Body of pancreas (tissue), 4 donors: ENCODE data around the gene CLDN11. TPM values are rescaled to one million over a fixed set of nuclear protein-coding genes. Genes with fewer than 3 reads are reported as not detected.

ENCODE experiments used
- ATAC-seq: fragments of 150-250 bp; one replicate; pipeline ENCODE4 v1.9.1; 2016
- DNase-seq, 4 donors: peaks; one replicate each; pipeline ENCODE4 v3.0.0-alpha.2; 2019
- H3K27ac ChIP-seq, 4 donors: fragments of 200-600 bp; sonication (generic); 1 replicate in 3 of 4; 2 replicates in 1 of 4; pipeline versions ENCODE4 v1.5.1 to v1.6.1; 2016 to 2019; ENCODE audit warnings: mild to moderate bottlenecking in 1 of 4, mixed read lengths in 1 of 4, moderate library complexity in 1 of 4
- H3K27me3 ChIP-seq, 2 donors: fragments of 200-600 bp; sonication (generic); one replicate each; pipeline ENCODE4 v1.6.0; 2016; ENCODE audit warnings: mild to moderate bottlenecking in 1 of 2
- H3K36me3 ChIP-seq, 2 donors: fragments of 200-600 bp; sonication (generic); replicated peaks in 1 of 2; 2 replicates each; pipeline ENCODE4 v1.5.1; 2016; ENCODE audit warnings: low read depth in 2 of 2; ENCODE audit not compliant: insufficient read depth in 1 of 2
- H3K4me1 ChIP-seq: fragments of 200-600 bp; sonication (generic); one replicate; pipeline ENCODE4 v1.6.0; 2016
- H3K4me3 ChIP-seq, 2 donors: fragments of 200-600 bp; sonication (generic); 1 replicate in 1 of 2; 2 replicates in 1 of 2; pipeline ENCODE4 v1.5.1; 2016 to 2019
- H3K9me3 ChIP-seq, 3 donors: fragments of 200-600 bp; sonication (generic); 1 replicate in 2 of 3; 2 replicates in 1 of 3; pipeline ENCODE4 v1.5.1; 2016
- CTCF ChIP-seq, 7 experiments: fragments of 450-650 bp in 4 of 7; fragments of 200-600 bp in 3 of 7; sonication (generic) in 3 of 7; IDR thresholded peaks; one replicate each; pipeline ENCODE4 v1.5.1; 2016 to 2019; ENCODE audit warnings: antibody characterized with exemption in 7 of 7
- POLR2A ChIP-seq, 3 donors: fragments of 450-650 bp; IDR thresholded peaks; one replicate each; pipeline ENCODE4 v1.6.1; 2016; ENCODE audit warnings: antibody characterized with exemption in 3 of 3, mild to moderate bottlenecking in 2 of 3
- WGBS, 2 donors: methylation state at CpG; one replicate each; pipeline ENCODE4 v1.1.5; 2017; 5-methylcytosine and 5-hydroxymethylcytosine counted together
- intact Hi-C: fragments of 100-400 bp; cut with DNase I; formaldehyde crosslinking; loops from one replicate; pipeline ENCODE4 v1.15.1; 2023
- total RNA-seq, 2 donors: library from RNA; depleted of rRNA; stranded (reverse); fragments of >200 nt; gene quantifications; one replicate each; pipeline ENCODE4 v1.1.0, GENCODE V29; 2016

The CLDN11 gene
- total RNA-seq, 2 donors from 2014 or later: 3.9 to 5.6 TPM

- no peaks in the 10 kb centered on the region for H3K36me3 ChIP-seq
- DNase-seq (no peak), ATAC-seq (no peak)
- H3K4me1 ChIP-seq: no peaks in the 10 kb centered on the region
- H3K9me3 ChIP-seq: no peaks in the 10 kb centered on the region
- no peak for TF ChIP-seq POLR2A (IDR thresholded peaks at IDR 0.05)
- TF ChIP-seq CTCF (IDR thresholded peaks at IDR 0.05): no peak
- 38 to 42% methylated on average over 5 of the region's 5 CpGs for WGBS, 2 donors
- intact Hi-C loops: no loop called here
- no peak overlapping the region for H3K4me3 ChIP-seq
- no peaks in the 10 kb centered on the region for H3K27me3 ChIP-seq
- no peak overlapping the region for H3K27ac ChIP-seq
Observed at GRCh38 chr3:170469151-170470062, 50.7 kb downstream of the CLDN11 start.

GRCh38 chr3:170470063-170471016, 51.7 kb downstream of the CLDN11 start:
- no peaks in the 10 kb centered on the region for H3K4me1 ChIP-seq
- no peaks in the 10 kb centered on the region for H3K9me3 ChIP-seq
- intact Hi-C loops: no loop called here
- H3K36me3 ChIP-seq: no peaks in the 10 kb centered on the region
- no peak for TF ChIP-seq POLR2A (IDR thresholded peaks at IDR 0.05)
- TF ChIP-seq CTCF (IDR thresholded peaks at IDR 0.05): no peak
- WGBS, 2 donors: 52 to 54% methylated on average over 9 of the region's 9 CpGs
- H3K27ac ChIP-seq: no peak overlapping the region
- ATAC-seq: no peak
- DNase-seq: no peak
- no peaks in the 10 kb centered on the region for H3K27me3 ChIP-seq
- no peak overlapping the region for H3K4me3 ChIP-seq

GRCh38 chr3:170471149-170471548, 52.5 kb downstream of the CLDN11 start:
- Histone ChIP-seq H3K4me3 (no peak overlapping the region), H3K9me3 (no peaks in the 10 kb centered on the region), H3K27me3 (no peaks in the 10 kb centered on the region), H3K4me1 (no peaks in the 10 kb centered on the region), H3K27ac (no peak overlapping the region), H3K36me3 (no peaks in the 10 kb centered on the region)
- intact Hi-C loops: no loop called here
- TF ChIP-seq CTCF (IDR thresholded peaks at IDR 0.05) (no peak), POLR2A (IDR thresholded peaks at IDR 0.05) (no peak)
- ATAC-seq (no peak), DNase-seq (no peak)
- WGBS, 2 donors: 58 to 62% methylated on average over 3 of the region's 3 CpGs

- ATAC-seq: no peak
- Histone ChIP-seq H3K27me3 (no peaks in the 10 kb centered on the region), H3K27ac (no peak overlapping the region), H3K9me3 (no peaks in the 10 kb centered on the region), H3K4me1 (no peaks in the 10 kb centered on the region), H3K4me3 (no peak overlapping the region), H3K36me3 (no peaks in the 10 kb centered on the region)
- TF ChIP-seq CTCF (IDR thresholded peaks at IDR 0.05) (no peak), POLR2A (IDR thresholded peaks at IDR 0.05) (no peak)
- 44 to 51% methylated on average over 3 of the region's 3 CpGs for whole genome bisulfite sequencing, 2 donors
- intact Hi-C loops: no loop called here
- DNase-seq: no peak
Observed at GRCh38 chr3:170473358-170473757, 54.7 kb downstream of the CLDN11 start.
